ENCODE results near the gene CYTH1. TPM values are rescaled to one million over a fixed set of nuclear protein-coding genes. Genes with fewer than 3 reads are reported as not detected.

Gene CYTH1
- total RNA-seq, 1 experiment from 2014 or later = 9.7 TPM

GRCh38 chr17:78707016-78707415, 75.1 kb downstream of the CYTH1 start:
- no peaks in the 10 kb centered on the region for H3K79me1 ChIP-seq (ENCODE audit: insufficient read depth, low read depth, low read length, poor library complexity, severe bottlenecking)
- Mint-ChIP-seq H3K27me3 (ENCODE audit: low read depth) (no peaks in the 10 kb centered on the region), H3K9me3 (no peaks in the 10 kb centered on the region; a peak in 1 of 5 replicates), H3K4me1 (peaks cover 8 to 9% of the 10 kb centered on the region in 2 experiments), H3K4me3 (no peak overlapping the region), H3K27ac (no peak overlapping the region), H3K36me3 (ENCODE audit: insufficient read depth in 1 of 3, low read depth in 3 of 3) (no peaks in the 10 kb centered on the region)
- H3K27ac ChIP-seq (ENCODE audit: insufficient read length, low read depth, low read length) = no peak overlapping the region
- H3K56ac ChIP-seq (ENCODE audit: insufficient read length, low read depth, low read length) = no peak overlapping the region
- H3T11ph ChIP-seq (ENCODE audit: low read length) = no peak overlapping the region
- H2BK12ac ChIP-seq (ENCODE audit: insufficient read length, low read depth, low read length) = no peak overlapping the region
- no peak overlapping the region for H2BK5ac ChIP-seq (ENCODE audit: insufficient read length, low read length)
- no peak overlapping the region for H2AK5ac ChIP-seq (ENCODE audit: insufficient read length, low read length)
- no peaks in the 10 kb centered on the region for H3K27me3 ChIP-seq (ENCODE audit: insufficient read depth, low read length)
- H3K79me2 ChIP-seq (ENCODE audit: insufficient read depth, low read length) = no peaks in the 10 kb centered on the region
- no peak overlapping the region for H3K23ac ChIP-seq (ENCODE audit: insufficient read length, low read depth, low read length)
- H3K4ac ChIP-seq (ENCODE audit: low read depth, low read length) = no peak overlapping the region
- no peaks in the 10 kb centered on the region for H3K9me3 ChIP-seq (ENCODE audit: control insufficient read depth, low read depth, low read length)
- no peak overlapping the region for H3K18ac ChIP-seq (ENCODE audit: insufficient read length, low read depth, low read length)
- H4K20me1 ChIP-seq (ENCODE audit: control insufficient read depth, insufficient read depth, insufficient read length) = no peaks in the 10 kb centered on the region
- H4K8ac ChIP-seq (replicated peaks; ENCODE audit: insufficient read length, low read depth, low read length) = no peak overlapping the region
- DNase-seq = no peak
- H3K23me2 ChIP-seq (ENCODE audit: insufficient read length, low read depth, low read length, poor library complexity, severe bottlenecking) = no peaks in the 10 kb centered on the region
- H3K4me2 ChIP-seq (ENCODE audit: insufficient read depth, insufficient read length, low read length) = no peak overlapping the region
- H3K4me1 ChIP-seq (ENCODE audit: insufficient read depth, low read length) = no peaks in the 10 kb centered on the region
- no peak overlapping the region for H2AFZ ChIP-seq (ENCODE audit: low read length)
- no peak overlapping the region for H4K91ac ChIP-seq (ENCODE audit: insufficient read length, low read depth, low read length)
- no peak for TF ChIP-seq CTCF (conservative IDR thresholded peaks at IDR 0.05)
- H2BK15ac ChIP-seq (ENCODE audit: low read depth, low read length) = no peak overlapping the region
- no peak overlapping the region for H4K5ac ChIP-seq (ENCODE audit: insufficient read length, low read depth, low read length)
- WGBS (ENCODE audit: extremely low coverage, insufficient read length, low lambda C conversion rate) = no CpG with 5 or more reads among the region's 7 CpGs
- H2BK120ac ChIP-seq (ENCODE audit: low read depth, low read length, poor library complexity, severe bottlenecking) = no peak overlapping the region
- no peak overlapping the region for H3K9ac ChIP-seq (ENCODE audit: extremely low read depth, insufficient read length, low read length)
- no peak overlapping the region for H3K14ac ChIP-seq (ENCODE audit: insufficient read depth, low read length)
- H2BK20ac ChIP-seq (ENCODE audit: low read depth, low read length, poor library complexity, severe bottlenecking) = no peak overlapping the region
